GM12874 (cell line): ENCODE results near the gene TAF5L.

ENCODE experiments used
- TF ChIP-seq, protein P1 (sequence below): IDR thresholded peaks from 2 replicates; pipeline ENCODE4 v1.5.1; 2011; ENCODE audit warnings: low read depth, mild to moderate bottlenecking, control low read depth, low read length, moderate library complexity; ENCODE audit not compliant: insufficient read depth

Gene TAF5L

GRCh38 chr1:229665912-229666558 lies 40.1 kb upstream of the TAF5L start:
- TF ChIP-seq, protein P1, sequence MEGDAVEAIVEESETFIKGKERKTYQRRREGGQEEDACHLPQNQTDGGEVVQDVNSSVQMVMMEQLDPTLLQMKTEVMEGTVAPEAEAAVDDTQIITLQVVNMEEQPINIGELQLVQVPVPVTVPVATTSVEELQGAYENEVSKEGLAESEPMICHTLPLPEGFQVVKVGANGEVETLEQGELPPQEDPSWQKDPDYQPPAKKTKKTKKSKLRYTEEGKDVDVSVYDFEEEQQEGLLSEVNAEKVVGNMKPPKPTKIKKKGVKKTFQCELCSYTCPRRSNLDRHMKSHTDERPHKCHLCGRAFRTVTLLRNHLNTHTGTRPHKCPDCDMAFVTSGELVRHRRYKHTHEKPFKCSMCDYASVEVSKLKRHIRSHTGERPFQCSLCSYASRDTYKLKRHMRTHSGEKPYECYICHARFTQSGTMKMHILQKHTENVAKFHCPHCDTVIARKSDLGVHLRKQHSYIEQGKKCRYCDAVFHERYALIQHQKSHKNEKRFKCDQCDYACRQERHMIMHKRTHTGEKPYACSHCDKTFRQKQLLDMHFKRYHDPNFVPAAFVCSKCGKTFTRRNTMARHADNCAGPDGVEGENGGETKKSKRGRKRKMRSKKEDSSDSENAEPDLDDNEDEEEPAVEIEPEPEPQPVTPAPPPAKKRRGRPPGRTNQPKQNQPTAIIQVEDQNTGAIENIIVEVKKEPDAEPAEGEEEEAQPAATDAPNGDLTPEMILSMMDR: no peak

DNA sequence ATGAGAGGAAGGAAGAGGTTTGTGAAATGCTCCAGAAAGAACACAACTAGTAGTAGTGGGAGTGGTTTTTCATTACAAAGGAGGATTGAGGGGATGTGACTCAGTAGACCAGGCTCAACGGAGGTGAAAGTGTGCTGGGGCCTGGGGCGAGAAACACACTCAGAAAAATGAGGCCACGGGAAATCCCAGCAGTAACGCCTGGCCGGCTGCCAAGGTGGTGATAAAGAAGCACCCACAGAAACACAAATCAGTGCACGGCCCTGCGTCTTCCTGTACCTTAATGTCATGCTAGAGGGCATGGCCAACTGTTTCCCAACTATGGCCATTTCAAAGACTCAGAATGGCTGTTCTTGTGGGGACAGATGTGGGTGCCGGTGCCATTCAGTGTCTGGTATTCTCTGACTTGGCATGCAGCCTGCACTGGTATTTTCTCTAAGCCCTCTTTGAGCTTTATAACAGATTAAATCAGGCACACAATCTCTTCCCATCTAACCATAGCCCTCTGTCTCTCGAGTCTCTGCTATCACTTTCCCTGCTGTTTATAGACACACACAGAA lies 38.3 kb upstream of the TAF5L start:
- TF ChIP-seq, protein P1: no peak

DNA sequence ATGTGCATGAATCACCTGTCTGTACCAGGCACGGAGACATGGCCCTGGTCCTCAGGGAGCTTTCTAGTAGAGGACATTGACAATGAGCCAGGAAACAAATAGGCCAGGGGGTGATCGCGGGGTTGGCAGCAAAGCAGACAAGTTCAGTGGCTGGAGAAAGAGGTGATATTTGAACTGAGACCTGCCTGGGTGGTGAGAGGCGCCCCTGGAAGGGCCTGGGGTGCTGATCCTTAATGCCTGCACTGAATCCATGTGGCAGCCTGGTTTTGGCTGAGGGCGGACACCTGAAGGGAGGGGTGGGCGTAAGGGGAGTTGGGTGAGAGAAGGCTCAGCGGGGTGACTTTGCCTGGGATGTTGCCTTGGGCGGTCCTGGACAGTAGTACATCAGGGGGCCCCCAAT lies 36.0 kb upstream of the TAF5L start:
- TF ChIP-seq, protein P1: no peak

DNA sequence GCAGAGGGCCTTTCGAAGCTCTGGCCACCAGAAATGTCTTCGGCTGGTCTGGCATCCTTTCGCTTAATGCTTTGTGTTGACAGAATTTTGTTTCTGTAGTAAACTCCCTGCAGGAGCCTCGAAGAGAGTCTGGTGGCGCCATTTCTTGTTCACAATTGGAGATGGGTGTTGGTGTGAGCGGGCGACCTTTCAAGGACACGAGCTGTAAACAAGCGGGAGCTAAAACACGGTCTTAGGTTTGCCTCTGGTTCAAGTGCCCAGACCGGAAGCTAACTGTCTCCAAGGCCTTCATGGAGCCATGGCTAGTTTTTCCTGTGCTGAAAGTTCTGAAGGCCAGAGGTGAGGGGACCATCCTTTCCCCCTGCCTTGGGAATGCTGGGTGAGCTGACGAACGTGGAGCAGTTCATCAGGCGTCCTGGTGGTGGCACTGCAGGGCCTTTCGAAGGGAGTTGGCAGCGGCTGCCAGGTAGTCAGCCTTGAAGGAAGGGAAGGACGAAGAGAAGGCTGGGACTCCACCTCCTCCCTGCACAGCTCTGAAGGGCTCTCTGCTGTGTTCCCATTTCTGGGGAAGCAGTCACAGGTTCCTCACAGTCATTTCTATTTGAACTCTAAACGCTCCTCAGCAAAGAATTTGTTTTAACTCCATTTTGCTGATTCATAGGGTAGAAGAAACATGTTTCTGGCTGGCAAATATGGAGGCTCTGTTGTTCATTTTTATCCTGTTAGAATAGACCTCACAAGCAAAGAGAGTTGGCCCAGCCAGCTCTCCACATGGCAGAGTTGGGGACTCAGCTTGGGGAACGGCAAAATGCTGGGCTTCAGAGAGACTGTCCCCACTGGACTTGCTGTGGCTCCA lies 35.3 kb upstream of the TAF5L start:
- TF ChIP-seq, protein P1: peak; percentile 94

DNA sequence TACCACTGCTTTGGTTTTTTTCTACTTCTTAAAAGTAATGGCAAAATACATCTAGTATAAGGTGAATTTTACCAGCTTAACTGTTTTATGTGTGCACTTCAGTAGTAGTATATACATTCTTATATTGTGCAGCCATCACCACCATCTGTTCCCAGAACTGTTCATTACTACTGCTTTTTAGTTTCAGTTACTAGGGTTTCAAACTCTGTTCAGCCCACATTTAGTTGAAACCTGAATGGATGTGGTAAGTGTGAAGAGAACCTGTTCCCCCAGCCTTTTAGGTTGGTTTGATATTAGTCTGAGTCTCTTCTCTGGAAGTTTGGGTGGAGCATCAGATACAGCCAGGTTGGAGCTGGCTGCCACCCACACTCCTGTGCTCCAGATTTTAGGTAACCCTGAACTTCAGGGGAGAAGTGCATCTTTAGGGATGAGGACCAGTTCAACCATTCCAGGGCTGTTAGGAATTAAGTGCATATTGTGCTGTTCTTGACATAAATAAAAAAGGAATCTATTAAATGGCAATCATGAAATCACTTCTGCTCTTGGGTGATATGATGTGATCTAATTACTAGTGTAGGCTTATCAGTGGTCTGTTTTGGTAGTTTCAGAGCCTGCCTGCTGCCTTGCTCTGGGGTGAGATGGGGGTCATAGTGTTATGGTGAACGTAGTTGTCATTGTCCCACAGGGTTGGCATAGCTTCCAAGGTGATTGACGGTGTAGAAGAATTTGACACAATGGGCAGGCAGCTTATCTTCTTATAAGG lies 32.3 kb upstream of the TAF5L start:
- TF ChIP-seq, protein P1: no peak

- TF ChIP-seq, protein P1: no peak
Observed at GRCh38 chr1:229655781-229656180, 29.9 kb upstream of the TAF5L start.

DNA sequence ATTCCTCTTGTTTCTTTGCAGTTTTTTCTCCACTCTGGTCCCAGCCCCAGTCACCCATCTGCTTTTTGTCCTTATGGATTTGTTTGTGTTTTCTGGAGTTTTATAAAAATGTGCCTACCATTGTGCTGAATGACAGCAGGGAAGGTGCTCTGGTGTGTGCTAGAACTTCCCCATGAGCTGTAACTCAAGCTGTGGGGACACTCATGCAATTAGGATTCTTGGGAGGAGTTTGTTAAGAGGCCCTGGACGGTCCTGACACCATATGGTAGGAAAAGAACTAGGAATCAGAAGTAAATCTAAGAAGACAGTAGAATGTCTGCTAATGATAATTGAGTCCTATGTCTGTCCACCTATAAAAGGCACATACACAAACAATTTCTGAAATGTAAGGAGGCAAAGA lies 27.5 kb upstream of the TAF5L start:
- TF ChIP-seq, protein P1: no peak
